Type B pancreatic cell (in vitro differentiated cells): ENCODE results near the gene SLC24A2. TPM values are rescaled to one million over a fixed set of nuclear protein-coding genes. Genes with fewer than 3 reads are reported as not detected.

ENCODE experiments used
- DNase-seq: peaks from one replicate; pipeline ENCODE4 v3.0.0; 2021; ENCODE audit warnings: mixed read lengths; ENCODE audit not compliant: unreplicated experiment; ENCODE audit errors: extremely low spot score
- H3K27ac Mint-ChIP-seq: 2 replicates; pipeline ENCODE4 v1.8.0; 2021; ENCODE audit warnings: mild to moderate bottlenecking, mixed read lengths
- H3K27me3 Mint-ChIP-seq: 2 replicates; pipeline ENCODE4 v1.8.0; 2021; ENCODE audit warnings: mixed read lengths
- H3K36me3 Mint-ChIP-seq: 2 replicates; pipeline ENCODE4 v1.8.0; 2021; ENCODE audit warnings: mixed read lengths
- H3K4me1 Mint-ChIP-seq: one replicate; pipeline ENCODE4 v1.8.0; 2021; ENCODE audit warnings: mixed read lengths; ENCODE audit not compliant: unreplicated experiment
- H3K4me3 Mint-ChIP-seq: 2 replicates; pipeline ENCODE4 v1.8.0; 2021; ENCODE audit warnings: mild to moderate bottlenecking, mixed read lengths
- H3K9me3 Mint-ChIP-seq: 2 replicates; pipeline ENCODE4 v1.8.0; 2021; ENCODE audit warnings: mixed read lengths
- CTCF ChIP-seq: fragments of 200-600 bp; sonication (generic); conservative IDR thresholded peaks from 2 replicates; pipeline ENCODE4 v1.5.0; 2021; ENCODE audit warnings: antibody characterized with exemption, mild to moderate bottlenecking
- total RNA-seq: library from RNA; stranded (reverse); gene quantifications from 2 replicates; pipeline ENCODE4 v1.2.1, GENCODE V29; 2021; ENCODE audit warnings: low replicate concordance

Gene SLC24A2
- total RNA-seq, 1 donor from 2014 or later, result 0.72 TPM

DNA sequence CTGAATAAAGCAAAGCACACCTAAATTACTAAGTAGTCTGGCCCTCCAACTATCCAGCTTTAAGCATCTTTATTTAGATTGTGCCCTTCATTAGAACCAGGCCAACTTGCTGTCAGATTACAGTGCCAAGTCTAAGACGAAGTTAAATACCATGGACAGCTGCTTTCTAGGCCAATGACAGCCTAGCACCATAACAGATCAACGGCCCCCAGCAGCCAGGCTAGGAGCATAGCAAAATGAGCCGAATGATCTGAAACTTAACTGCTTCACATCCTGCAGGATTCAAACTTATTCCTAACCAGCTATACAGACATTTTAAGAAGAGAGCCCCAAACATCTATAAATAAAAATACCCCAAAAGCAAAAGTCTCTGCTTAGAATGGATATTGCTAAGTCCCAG, 6.8 kb downstream of the SLC24A2 start:
- H3K36me3 Mint-ChIP-seq, result no peaks in the 10 kb centered on the region
- no peaks in the 10 kb centered on the region for H3K4me1 Mint-ChIP-seq
- peaks cover 48% of the 10 kb centered on the region for H3K27me3 Mint-ChIP-seq
- H3K9me3 Mint-ChIP-seq, result no peaks in the 10 kb centered on the region
- DNase-seq, result no peak
- TF ChIP-seq CTCF, result no peak
- no peak overlapping the region for H3K4me3 Mint-ChIP-seq
- no peak overlapping the region for H3K27ac Mint-ChIP-seq

DNA sequence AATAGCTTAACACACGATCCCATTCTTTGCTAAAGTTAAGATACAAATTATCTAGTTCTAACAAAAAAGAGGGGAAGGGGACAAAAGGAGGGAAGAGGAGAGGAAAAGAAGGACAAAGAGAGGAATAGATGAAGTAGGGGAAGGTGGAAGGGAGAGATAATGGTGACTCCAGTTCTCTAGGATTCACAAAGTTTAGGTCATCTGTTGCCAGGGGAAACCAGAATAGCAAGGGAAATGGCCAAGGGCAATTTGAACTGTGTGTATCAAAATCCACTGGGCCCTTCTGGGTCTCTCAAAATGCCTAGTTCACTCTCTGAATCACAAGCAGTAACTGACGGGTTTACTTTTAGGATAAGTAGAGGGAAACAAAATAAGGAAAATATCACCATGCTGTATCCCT, 7.6 kb downstream of the SLC24A2 start:
- Mint-ChIP-seq H3K9me3 (no peaks in the 10 kb centered on the region), H3K36me3 (no peaks in the 10 kb centered on the region), H3K27me3 (peaks cover 41% of the 10 kb centered on the region), H3K4me1 (no peaks in the 10 kb centered on the region), H3K4me3 (no peak overlapping the region), H3K27ac (no peak overlapping the region)
- TF ChIP-seq CTCF, result no peak
- no peak for DNase-seq

- TF ChIP-seq CTCF, result no peak
- Mint-ChIP-seq H3K4me3 (no peak overlapping the region), H3K36me3 (no peaks in the 10 kb centered on the region), H3K27me3 (peaks cover 4% of the 10 kb centered on the region), H3K27ac (no peak overlapping the region), H3K4me1 (no peaks in the 10 kb centered on the region), H3K9me3 (no peaks in the 10 kb centered on the region)
- DNase-seq, result no peak
Measured at GRCh38 chr9:19771446-19771845, 17.4 kb downstream of the SLC24A2 start.

- H3K4me3 Mint-ChIP-seq, result no peak overlapping the region
- no peaks in the 10 kb centered on the region for H3K4me1 Mint-ChIP-seq
- no peak overlapping the region for H3K27ac Mint-ChIP-seq
- no peak for DNase-seq
- peaks cover 4% of the 10 kb centered on the region for H3K27me3 Mint-ChIP-seq
- no peaks in the 10 kb centered on the region for H3K36me3 Mint-ChIP-seq
- TF ChIP-seq CTCF, result no peak
- peaks cover under 1% of the 10 kb centered on the region for H3K9me3 Mint-ChIP-seq
Measured at GRCh38 chr9:19770973-19771372, 17.9 kb downstream of the SLC24A2 start.

DNA sequence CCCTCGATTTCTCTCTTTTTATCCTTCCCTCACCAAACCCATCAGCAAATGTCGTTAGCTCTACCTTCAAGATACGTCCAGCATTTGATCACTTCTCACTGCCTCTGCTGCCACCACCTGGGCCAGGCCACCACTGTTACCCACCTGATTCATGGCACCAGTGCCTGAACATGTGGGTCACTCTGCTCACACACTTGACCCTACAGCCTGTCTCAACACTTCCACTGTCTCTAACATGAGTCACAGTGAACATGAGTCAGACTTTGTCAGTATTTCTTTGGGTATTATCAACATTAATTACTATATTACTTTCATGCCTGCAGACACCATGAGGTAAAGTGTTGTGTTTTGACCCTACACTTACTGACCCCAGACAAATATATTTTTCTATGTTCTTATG, 19.6 kb downstream of the SLC24A2 start:
- no peaks in the 10 kb centered on the region for H3K36me3 Mint-ChIP-seq
- no peak for DNase-seq
- peaks cover 4% of the 10 kb centered on the region for H3K27me3 Mint-ChIP-seq
- no peak overlapping the region for H3K4me3 Mint-ChIP-seq
- peaks cover 10% of the 10 kb centered on the region for H3K9me3 Mint-ChIP-seq
- no peak for TF ChIP-seq CTCF
- H3K4me1 Mint-ChIP-seq, result no peaks in the 10 kb centered on the region
- no peak overlapping the region for H3K27ac Mint-ChIP-seq

GRCh38 chr9:19768798-19769197, 20.0 kb downstream of the SLC24A2 start:
- Mint-ChIP-seq H3K4me1 (no peaks in the 10 kb centered on the region), H3K9me3 (peaks cover 13% of the 10 kb centered on the region), H3K27ac (no peak overlapping the region), H3K4me3 (no peak overlapping the region), H3K27me3 (peaks cover 2% of the 10 kb centered on the region), H3K36me3 (no peaks in the 10 kb centered on the region)
- DNase-seq, result no peak
- no peak for TF ChIP-seq CTCF
